Glutamatergic neuron (in vitro differentiated cells): ENCODE data around the gene SGTA. TPM values are rescaled to one million over a fixed set of nuclear protein-coding genes. Genes with fewer than 3 reads are reported as not detected.

ENCODE experiments used
- DNase-seq: peaks from one replicate; pipeline ENCODE4 v3.0.0; 2022
- H3K27ac Mint-ChIP-seq: one replicate; pipeline ENCODE4 v1.8.0; 2020; ENCODE audit warnings: mild to moderate bottlenecking, mixed read lengths, inconsistent platforms; ENCODE audit not compliant: unreplicated experiment
- H3K27me3 Mint-ChIP-seq: one replicate; pipeline ENCODE4 v1.8.0; 2020; ENCODE audit warnings: mild to moderate bottlenecking, moderate library complexity, mixed read lengths, inconsistent platforms; ENCODE audit not compliant: unreplicated experiment
- H3K36me3 Mint-ChIP-seq: one replicate; pipeline ENCODE4 v1.8.0; 2020; ENCODE audit warnings: mild to moderate bottlenecking, mixed read lengths, inconsistent platforms; ENCODE audit not compliant: unreplicated experiment
- H3K4me1 Mint-ChIP-seq: one replicate; pipeline ENCODE4 v1.8.0; 2020; ENCODE audit warnings: mild to moderate bottlenecking, low read depth, mixed read lengths, inconsistent platforms; ENCODE audit not compliant: unreplicated experiment
- H3K4me3 Mint-ChIP-seq: one replicate; pipeline ENCODE4 v1.8.0; 2020; ENCODE audit warnings: mild to moderate bottlenecking, mixed read lengths, inconsistent platforms; ENCODE audit not compliant: unreplicated experiment
- H3K9me3 Mint-ChIP-seq: one replicate; pipeline ENCODE4 v1.8.0; 2020; ENCODE audit warnings: mild to moderate bottlenecking, moderate library complexity, mixed read lengths, inconsistent platforms; ENCODE audit not compliant: unreplicated experiment
- long read RNA-seq: library from polyadenylated mRNA; unstranded; transcript quantifications from one replicate; pipeline ENCODE4 v2.0.0, GENCODE V29; 2020; ENCODE audit not compliant: unreplicated experiment
- total RNA-seq: library from RNA; stranded (reverse); fragmentation: NEBNext Ultra II Directional; extraction: Animal tissue kit (Norgen Biotek cat#: 25700); gene quantifications from one replicate; pipeline ENCODE4 v1.2.1, GENCODE V29; 2021; ENCODE audit not compliant: unreplicated experiment
- TF ChIP-seq, protein P1 (sequence below): fragments of 200-600 bp; sonication (generic); IDR thresholded peaks from one replicate; pipeline ENCODE4 v1.5.0; 2021; ENCODE audit not compliant: partially characterized antibody, unreplicated experiment

Gene SGTA, protein sequence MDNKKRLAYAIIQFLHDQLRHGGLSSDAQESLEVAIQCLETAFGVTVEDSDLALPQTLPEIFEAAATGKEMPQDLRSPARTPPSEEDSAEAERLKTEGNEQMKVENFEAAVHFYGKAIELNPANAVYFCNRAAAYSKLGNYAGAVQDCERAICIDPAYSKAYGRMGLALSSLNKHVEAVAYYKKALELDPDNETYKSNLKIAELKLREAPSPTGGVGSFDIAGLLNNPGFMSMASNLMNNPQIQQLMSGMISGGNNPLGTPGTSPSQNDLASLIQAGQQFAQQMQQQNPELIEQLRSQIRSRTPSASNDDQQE
- total RNA-seq: 90.6 TPM
- long read RNA-seq, transcript SGTA-201 (12 exons, 2,330 nt): major isoform, 73 of 90 reads
- long read RNA-seq, partial matches to known transcripts: 7 of 90 reads
- long read RNA-seq, other reads (novel, unspliced or antisense): 10 of 90 reads

DNA sequence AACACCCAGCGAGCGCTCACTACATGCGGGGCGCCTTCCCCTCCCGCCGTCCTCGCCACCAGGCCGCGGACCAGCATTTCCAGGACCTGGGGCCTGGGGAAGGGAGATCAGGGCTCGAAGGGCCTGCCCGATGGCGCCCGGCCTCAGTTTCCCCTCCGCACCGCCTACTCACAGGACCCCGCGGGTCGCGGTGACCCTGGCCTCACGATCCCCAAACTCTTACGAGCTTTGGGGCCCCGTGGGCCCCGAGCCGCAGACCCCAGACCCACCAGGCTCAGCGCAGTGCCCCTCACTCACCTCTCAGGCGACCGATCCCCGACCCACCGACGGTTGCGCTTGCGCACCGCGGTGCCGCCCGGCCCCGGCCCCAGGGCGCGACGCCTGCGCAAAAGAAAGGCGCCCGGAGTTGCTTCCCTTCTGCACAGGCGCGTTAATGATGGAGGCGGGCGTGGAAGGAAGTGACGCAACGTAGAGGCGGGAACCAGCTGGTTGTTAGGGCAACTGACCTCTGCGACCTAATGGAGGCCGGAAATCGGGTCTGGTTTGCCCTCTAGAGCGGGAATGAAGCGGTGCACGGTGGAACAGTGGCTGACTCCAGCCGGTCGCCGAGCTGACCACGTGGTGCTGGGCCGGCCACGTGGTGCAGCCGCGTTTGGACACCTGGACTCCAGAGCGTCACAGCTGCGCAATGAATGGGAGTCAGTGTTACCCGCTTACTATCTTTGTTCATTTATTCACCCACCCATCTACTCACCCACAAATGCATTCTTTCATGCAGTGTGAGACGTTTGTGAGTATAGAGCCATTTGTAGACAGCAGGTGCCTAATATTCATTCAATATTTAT, at the start of gene SGTA:
SGTA (minus strand) TSS at position 338 of the 845 bp plus-strand sequence. CDS start 14,205 bp downstream, outside the sequence.
- Mint-ChIP-seq H3K9me3 (peaks cover 9% of the 10 kb centered on the region), H3K4me1 (peaks cover 25% of the 10 kb centered on the region), H3K27ac (peak within 1 kb of the TSS; percentile 98), H3K27me3 (peaks cover 12% of the 10 kb centered on the region), H3K4me3 (peak within 1 kb of the TSS; percentile 93), H3K36me3 (no peaks in the 10 kb centered on the region)
- DNase-seq: peak; percentile 96
- TF ChIP-seq, protein P1, sequence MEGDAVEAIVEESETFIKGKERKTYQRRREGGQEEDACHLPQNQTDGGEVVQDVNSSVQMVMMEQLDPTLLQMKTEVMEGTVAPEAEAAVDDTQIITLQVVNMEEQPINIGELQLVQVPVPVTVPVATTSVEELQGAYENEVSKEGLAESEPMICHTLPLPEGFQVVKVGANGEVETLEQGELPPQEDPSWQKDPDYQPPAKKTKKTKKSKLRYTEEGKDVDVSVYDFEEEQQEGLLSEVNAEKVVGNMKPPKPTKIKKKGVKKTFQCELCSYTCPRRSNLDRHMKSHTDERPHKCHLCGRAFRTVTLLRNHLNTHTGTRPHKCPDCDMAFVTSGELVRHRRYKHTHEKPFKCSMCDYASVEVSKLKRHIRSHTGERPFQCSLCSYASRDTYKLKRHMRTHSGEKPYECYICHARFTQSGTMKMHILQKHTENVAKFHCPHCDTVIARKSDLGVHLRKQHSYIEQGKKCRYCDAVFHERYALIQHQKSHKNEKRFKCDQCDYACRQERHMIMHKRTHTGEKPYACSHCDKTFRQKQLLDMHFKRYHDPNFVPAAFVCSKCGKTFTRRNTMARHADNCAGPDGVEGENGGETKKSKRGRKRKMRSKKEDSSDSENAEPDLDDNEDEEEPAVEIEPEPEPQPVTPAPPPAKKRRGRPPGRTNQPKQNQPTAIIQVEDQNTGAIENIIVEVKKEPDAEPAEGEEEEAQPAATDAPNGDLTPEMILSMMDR: no peak

DNA sequence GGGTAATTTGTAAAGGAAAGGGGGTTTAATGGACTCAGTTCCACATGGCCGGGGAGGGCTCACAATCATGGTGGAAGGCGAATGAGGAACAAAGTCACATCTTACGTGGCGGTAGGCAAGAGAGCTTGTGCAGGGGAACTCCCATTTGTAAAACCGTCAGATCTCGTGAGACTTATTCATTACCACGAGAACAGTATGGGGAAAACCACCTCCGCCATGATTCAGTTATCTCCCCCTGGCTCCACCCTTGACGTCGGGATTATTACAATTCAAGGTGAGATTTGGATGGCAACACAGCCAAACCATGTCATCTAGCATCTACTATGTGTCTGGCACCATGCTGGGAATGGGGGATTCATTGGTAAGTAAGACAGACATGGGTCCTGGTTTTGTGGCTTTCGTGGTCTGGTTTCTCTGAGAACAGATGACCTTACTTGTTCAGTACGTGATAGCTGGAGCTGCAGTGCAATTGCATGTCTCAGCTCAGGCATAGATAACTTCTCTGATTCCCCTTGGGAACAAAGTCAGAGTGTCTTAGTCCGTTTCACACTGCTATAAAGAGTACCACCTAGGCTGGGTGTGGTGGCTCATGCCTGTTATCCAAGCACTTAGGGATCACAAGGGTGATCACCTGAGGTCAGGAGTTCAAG, 44.9 kb upstream of the SGTA start:
- Mint-ChIP-seq H3K4me3 (no peak overlapping the region), H3K27ac (no peak overlapping the region), H3K9me3 (peaks cover 15% of the 10 kb centered on the region), H3K27me3 (no peaks in the 10 kb centered on the region), H3K36me3 (peaks cover 39% of the 10 kb centered on the region), H3K4me1 (no peaks in the 10 kb centered on the region)
- TF ChIP-seq, protein P1: no peak
- no peak for DNase-seq

DNA sequence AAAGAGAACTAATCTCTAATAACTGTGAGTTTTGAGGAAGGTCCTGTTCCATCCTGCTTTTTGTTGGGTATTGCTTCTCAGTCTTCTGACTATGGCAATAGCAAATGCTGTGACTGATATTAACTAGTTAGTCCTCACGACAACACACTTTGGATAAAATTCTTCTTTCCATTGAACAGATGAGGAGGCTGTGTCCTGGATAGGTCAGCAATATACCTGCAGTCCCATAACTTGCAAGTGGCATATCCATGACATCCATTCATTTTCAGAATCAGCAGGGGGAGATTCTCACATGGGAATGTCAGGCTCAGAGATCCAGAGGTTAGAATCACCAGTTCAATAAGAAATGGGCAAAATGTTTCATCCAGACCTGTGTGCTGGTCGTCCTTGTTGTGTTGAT, 43.9 kb upstream of the SGTA start:
- peaks cover 31% of the 10 kb centered on the region for H3K36me3 Mint-ChIP-seq
- no peak overlapping the region for H3K4me3 Mint-ChIP-seq
- no peaks in the 10 kb centered on the region for H3K4me1 Mint-ChIP-seq
- no peaks in the 10 kb centered on the region for H3K27me3 Mint-ChIP-seq
- H3K27ac Mint-ChIP-seq: no peak overlapping the region
- H3K9me3 Mint-ChIP-seq: peaks cover 12% of the 10 kb centered on the region
- DNase-seq: no peak
- TF ChIP-seq, protein P1: no peak

DNA sequence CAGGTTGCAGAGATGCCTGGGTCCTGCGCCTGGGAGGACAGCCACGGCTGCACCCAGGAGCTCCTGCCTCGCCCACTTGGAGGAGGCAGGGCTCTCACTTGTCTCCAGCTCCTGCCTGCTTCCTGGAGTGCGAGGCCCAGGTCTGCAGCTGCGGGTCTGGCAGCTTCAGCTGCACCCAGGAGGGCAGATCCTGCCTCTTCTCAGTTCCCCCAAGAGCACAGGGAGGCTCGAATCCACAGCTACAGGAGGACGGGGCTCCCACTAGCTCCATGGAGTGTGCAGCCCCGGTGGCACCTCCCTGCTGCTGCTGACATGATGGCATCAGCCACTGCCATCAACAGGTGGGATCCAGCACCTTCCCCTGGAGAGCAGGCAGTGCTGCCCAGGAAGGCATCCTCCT, 41.1 kb upstream of the SGTA start:
- H3K4me1 Mint-ChIP-seq: no peaks in the 10 kb centered on the region
- H3K27ac Mint-ChIP-seq: no peak overlapping the region
- H3K4me3 Mint-ChIP-seq: no peak overlapping the region
- TF ChIP-seq, protein P1: no peak
- H3K36me3 Mint-ChIP-seq: peaks cover 27% of the 10 kb centered on the region
- H3K27me3 Mint-ChIP-seq: no peaks in the 10 kb centered on the region
- no peak for DNase-seq
- H3K9me3 Mint-ChIP-seq: peaks cover 12% of the 10 kb centered on the region
